HG02884 (cell line): Measurements from ENCODE around the gene TMEFF2.

Experiments used
- ATAC-seq: cut with Tn5 transposase; IDR thresholded peaks from one replicate; pipeline ENCODE4 v1.9.1; 2021; ENCODE audit warnings: mild to moderate bottlenecking, moderate library complexity; ENCODE audit not compliant: unreplicated experiment

Gene TMEFF2, protein sequence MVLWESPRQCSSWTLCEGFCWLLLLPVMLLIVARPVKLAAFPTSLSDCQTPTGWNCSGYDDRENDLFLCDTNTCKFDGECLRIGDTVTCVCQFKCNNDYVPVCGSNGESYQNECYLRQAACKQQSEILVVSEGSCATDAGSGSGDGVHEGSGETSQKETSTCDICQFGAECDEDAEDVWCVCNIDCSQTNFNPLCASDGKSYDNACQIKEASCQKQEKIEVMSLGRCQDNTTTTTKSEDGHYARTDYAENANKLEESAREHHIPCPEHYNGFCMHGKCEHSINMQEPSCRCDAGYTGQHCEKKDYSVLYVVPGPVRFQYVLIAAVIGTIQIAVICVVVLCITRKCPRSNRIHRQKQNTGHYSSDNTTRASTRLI

DNA sequence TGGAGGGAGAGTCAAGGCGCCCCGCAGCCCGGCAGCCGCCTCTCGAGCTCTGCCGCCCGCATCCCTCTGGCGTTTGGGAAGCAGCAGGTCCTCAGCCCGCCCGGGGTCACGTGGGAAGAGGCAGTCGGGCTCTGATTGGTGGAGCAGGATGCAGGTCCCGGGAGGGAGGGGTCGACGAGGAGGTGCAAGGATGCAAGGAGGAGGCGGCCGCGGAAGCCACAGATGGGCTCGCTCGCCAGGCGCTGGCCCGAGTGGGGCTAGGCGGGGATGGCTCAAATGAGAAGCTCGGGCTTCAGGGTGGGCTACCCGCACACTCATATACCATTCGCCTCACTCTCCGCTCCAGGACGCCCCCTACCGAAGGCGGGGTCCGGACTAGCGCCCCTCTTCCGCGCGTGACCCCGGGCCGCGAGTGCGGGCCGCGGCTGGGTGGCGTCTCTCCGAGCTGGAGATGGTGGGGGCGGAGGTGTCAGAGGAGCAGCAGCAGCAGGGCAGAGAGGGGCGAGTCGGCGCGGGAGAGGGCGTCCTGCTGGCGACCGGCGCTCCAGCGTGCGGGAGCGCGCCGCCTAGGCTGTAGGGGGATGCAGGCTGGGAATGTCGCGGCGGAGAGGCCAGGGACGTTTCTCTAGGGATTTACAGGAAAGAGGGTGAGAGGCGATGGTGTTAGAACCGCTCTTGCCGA is at the start of gene TMEFF2:
TSS of gene TMEFF2 (minus strand) at position 68 of the 682 bp plus-strand sequence. CDS start 409 bp downstream, outside the sequence.
- peak; percentile 57 for ATAC-seq

DNA sequence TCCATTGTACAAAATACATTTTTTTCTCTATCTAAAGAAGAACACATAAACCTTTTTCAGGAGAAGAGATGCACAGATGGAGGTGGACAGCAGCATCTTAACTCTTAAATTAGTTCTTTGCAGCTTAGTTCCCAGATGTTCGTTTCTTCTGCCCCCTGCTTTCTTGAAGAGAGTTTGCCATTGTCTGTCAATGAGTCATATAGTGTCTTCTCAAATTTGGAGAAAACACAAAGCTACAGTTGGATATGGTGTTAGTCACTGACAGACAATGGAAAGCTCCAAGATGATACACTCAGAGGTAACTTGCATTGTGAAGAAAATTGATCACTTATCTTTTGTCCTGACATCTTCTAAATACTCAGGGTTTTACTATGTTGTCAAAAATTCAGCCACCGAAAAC is 48.8 kb upstream of the TMEFF2 start:
- ATAC-seq, result no peak

DNA sequence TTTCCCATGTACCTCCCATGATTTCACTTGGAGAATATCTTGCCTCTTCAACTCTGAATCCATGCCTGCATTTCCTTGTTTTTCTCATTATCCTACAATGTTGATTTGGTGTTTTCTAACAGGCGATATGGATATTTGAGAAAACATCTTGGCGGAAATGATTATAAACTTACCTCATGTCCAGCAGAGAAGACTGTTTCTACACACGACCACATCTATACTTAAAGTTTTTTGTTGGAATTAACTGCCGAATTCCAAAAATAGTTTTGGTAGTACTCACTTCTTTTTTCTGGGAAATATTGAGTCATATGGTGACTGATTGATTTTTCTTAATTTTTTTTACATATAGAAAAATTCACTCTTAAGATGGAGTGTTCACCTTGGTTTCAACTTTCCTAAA is 41.4 kb upstream of the TMEFF2 start:
- no peak for ATAC-seq

DNA sequence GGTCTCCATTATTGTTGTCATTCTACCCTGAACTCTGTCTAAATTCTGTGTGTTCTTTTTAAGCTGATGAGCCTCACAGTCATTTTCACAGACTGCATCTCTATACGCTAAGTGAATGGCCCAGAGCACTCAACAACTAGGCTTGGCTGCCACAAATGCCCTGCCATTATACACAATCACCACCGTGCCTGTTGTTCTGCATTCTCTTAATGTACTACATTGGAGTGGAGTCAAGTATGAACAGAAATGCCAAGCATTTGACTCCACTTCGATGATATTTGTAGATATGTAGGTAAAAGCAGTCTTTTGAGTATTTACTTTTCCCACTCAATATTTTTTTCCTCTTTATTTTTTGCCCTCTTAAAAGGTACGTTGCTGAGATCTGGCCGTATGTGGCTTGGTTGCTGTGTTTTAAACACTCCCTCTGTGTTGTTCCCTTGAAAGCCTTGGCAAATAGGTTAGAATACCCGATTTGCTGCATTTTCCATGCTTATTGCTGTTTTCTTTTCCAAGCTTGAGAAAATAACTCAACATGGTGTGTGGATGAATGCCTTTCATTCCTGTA is 36.2 kb upstream of the TMEFF2 start:
- no peak for ATAC-seq

DNA sequence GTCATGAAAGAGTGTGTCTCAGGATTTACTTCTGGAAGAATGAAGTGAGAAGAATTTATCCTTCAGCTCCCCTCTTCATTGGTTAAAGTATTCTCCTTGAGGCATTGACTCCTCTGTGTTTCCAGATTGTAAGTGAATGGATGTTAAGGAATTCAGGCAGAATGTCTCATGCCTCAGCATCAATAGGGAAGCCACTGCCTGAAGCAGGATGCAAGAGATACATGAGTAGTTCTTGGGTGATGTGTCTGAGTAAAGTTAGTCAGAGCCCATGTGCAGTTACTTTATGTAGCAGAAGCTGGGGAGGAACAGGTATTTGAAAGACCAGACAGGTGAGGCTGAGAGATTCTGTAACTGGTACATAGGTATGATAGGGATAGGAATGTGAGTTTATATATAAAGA is 34.0 kb upstream of the TMEFF2 start:
- ATAC-seq, result no peak

DNA sequence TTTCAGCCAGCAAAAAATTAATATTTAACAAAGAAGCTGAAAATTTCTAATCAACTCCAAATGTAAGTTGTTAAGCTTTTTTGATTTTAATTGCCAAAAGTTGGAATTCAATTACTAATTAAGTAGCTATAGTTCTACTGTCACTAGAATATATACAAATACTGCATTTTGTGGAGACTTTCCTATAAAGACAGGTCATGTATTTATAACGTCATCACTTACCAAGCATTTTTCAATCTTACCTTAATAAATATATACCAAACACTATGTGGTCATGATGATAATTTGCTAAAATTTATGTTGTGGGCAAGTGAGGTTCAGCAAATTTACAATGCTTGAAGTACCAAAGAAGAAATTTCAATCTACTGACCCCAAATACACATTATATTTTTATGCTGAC is 24.2 kb upstream of the TMEFF2 start:
- ATAC-seq, result no peak

DNA sequence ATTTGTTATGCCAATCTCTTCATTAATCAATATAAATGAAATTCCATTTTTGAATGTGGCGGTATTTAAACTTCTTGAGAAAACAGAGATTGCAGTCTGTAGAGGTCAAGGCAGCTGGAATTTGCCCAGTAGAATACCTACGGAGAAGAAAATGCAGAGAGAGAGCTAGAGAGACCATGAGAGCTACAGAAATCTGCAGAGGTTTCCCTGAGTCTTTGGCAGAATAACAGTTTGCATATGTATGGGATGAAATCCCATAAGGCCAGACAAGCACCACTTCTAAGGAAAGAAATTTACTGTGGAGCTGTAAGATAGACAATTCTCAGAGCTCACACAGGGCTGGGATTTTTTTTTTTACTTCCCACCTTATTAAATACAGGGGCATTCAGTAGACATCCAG is 23.6 kb upstream of the TMEFF2 start:
- ATAC-seq, result no peak

DNA sequence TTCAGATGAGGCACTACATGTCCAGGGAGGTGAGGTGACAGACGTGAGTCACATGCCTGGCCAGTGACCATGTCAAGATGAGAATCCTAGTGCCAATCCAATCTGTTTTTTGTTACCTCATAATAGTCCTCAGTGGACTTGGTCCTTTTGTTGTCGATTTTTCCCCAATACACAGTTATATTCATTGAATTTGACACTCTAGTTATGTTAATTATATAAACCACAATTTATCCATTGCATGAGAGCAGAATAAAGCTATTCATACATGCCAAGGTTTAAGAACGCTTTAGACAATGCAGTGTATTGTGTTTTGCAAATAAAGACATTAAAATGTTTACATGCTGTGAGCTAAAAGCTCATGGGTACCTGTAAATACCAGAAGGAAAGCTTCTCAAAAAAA is 21.6 kb upstream of the TMEFF2 start:
- no peak for ATAC-seq

DNA sequence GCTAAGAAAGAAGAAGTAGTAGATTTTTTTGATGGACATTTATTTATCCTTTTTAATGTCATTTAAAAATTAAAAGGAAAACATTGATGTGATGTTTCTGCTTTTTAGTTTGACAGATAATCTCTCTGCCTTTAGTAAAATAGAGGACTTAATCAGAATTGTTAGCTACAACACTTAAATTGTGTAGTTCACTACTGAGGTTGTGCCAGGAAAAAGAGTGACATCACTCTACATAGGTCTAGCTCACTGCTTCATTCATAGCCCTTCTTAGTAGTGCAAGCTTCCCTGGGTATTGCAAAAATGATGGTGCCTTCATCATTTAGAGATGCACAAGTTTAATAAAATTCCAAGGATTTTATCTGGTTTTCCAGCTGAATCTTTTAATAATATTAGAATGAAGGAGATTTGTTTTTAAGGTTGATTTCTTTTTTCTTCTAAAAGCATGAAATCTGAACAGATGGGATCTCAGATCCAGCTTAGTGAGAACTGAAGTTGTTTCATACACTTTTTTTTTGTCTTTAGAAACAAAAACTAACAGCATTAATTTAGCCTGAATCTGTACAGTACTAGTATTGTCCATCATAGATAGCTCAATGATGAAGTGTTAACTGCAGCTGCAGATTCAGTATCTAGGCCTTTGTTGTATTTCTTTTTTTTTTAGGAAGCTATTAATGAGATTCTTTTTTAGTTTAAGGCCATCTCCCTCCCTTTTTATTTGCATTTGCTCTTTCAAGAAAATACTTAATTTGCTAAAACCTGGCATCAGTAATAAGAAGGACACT is 20.6 kb upstream of the TMEFF2 start:
- ATAC-seq, result no peak

DNA sequence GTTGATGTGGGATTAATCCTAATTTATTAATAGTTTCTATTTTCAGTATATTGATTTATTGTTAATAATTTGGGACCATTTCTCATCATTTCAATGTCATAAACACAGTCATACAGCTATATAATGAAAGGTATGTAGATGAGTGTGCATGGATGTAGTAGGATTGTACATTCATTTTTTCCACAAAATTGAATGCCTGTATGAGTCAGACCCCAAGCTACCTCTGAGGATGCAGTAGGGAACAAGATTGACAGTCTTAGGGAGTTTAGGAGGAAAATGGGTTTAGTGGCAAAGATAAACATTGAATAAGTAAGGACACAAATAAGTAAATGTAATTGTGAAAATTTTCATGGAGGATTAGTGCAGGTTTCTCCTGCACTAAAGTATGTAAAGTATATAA is 14.1 kb upstream of the TMEFF2 start:
- no peak for ATAC-seq

DNA sequence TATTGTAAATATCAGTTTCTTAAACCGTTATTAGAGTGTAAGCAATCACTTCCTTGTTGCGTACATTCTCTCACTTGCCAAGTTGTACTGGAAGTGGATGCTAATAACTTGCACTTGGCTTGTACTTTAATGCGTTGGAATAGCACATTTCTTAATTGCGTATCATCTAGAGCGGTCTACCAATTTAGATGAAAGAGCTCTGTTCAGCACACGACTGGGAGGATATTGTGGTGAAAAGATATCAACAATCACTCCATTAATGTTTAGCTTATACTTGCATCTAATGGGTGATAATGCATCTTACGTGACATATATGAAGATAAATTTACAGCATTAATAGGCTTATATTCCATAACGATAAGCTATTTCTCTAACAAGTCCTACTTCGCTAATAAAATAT is 11.7 kb upstream of the TMEFF2 start:
- ATAC-seq, result no peak

DNA sequence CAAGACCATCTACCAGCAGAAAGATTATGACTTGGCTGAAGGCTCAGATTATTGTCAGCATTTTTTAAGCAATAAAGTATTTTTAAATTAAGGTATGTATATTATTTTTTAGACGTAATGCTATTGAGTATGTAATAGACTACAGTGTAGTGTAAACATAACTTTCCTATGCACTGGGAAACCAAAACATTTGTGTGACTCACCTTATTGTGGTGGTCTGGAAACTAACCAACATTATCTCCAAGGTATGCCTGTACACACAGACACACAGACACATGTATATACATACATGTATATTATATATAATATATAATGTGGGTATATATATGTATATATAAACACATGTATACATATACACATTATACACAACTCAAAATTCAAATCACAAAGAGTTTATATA is 9.1 kb upstream of the TMEFF2 start:
- ATAC-seq, result no peak

DNA sequence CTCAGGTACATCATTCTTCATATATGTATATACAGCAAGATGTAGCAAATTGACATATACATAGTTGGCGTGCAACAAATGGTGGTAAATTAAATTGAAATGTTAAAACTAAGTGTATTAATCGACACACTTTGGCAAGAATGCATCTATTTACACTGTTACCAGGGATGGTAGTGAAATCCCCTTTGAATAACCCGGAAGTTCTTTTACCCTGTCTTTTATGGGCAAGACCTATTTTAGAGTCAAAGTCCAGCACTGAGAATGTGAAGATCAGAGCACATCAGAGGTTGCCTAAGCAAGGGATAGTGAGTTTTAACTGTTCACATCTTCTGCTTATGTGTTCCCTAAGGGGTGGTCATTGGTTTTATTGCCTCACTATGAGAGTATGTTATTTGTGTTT is 7.6 kb upstream of the TMEFF2 start:
- ATAC-seq, result no peak

DNA sequence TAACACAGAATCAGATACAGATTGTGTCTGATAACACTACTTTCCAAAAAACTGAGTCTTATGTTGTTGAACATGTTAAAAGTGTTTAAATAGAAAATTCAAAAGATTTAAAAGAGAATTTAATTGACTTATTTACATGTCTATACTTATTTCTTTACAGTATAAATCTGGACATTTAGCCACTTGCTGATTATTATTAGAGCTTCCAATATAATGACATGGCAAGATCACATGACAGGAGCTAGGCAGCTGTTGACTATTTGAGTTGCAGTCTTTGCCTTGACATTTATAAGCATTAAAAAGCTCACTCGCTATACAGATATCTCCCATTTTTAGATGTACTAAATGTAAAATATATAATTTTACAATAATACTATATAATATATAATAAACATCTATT is 6.4 kb upstream of the TMEFF2 start:
- no peak for ATAC-seq

DNA sequence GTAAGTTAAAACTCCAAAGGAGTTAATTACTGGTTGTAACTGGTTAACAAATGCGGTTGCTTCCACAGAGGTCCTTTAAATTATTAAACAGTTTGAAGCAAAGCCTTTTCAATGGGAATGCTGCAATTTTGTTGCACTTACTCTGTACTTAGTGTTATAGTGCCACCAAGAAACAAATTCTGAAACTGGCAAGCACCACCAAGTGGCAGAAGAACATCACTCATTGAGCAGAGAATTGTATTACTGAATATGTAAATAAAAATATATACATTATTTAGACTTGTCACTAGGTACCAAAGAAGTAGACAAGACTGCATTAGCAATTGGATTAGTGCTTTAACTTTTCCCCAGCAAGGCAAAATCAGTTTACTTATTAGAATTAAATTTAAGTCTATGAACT is 2.6 kb upstream of the TMEFF2 start:
- ATAC-seq, result no peak

DNA sequence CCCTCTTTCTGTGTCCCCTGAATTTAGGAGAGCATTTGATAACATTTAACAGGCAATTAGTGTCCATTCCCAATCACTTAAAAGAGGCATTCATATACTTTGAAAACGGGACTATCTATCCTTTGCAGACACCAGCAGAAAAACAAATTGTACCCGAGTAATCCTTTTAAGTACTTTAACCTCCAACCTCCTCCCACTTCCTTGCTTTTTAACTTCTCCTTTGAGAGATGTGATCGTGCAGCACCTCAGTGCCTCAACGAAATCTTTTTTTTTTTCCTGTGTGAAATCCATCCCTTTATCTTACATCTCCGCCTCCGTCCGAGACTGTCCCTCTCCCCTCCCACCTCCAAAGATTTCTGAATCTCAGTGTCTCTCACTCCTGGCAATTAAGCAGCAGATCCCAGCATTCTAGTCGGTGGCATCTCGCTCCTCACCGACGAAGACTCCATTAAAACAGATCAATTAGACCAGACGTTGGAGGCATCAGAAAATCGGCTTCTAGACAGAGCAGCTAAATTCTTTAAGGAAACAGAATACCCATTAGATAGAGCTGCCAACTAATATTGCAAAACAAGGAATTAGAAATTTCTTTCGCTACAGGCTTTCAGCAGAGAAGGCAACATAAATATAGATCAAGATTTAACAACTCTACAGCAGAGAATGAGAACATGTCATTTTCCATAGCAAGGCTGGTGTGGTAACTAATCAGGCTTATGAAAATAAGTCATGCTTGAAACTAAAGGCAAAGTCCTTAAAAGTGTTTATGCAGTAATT is 1.9 kb upstream of the TMEFF2 start:
- ATAC-seq, result no peak

DNA sequence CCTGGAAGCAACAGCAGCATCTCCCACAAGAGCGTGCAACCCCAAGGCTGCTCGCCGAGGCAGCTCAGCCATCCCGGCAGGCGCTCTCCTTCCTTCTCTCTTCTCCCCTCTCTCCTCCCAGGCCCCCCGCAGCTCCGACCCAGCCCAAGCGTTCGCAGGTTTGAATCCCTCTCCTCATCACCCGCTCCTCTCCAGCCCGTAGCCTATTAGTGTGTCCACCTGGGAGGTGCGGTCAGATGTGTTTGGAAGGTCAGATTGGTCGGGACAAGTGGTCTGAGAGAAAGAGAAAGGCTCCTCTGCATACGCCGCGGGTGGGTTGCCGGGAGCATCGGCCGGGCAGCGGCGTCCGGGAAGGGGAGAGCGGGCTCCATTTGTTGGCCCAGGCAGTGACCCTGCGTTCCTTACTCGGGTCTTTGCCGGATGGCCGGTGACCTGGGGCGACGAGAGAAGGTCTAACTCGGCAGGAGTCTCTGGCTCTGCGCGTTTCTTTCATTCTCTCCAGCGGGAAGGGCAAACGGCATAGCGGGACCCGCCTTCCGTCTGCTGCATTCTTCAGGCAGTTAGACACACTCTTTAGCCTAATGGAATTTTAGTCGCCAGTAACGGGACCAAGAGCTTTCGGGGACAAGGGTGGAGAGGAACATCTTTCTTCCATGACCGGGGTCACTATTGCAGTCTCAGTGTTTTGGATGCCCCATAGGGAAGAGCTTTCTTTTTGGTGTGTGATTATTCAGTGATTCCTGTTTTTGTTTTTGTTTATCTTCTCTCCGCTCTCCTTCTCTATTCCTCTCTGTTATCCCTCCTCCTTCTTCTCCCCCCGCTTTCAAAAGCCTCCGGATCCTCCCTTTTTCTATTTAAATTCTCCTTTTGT is 1.1 kb upstream of the TMEFF2 start:
- ATAC-seq, result no peak

DNA sequence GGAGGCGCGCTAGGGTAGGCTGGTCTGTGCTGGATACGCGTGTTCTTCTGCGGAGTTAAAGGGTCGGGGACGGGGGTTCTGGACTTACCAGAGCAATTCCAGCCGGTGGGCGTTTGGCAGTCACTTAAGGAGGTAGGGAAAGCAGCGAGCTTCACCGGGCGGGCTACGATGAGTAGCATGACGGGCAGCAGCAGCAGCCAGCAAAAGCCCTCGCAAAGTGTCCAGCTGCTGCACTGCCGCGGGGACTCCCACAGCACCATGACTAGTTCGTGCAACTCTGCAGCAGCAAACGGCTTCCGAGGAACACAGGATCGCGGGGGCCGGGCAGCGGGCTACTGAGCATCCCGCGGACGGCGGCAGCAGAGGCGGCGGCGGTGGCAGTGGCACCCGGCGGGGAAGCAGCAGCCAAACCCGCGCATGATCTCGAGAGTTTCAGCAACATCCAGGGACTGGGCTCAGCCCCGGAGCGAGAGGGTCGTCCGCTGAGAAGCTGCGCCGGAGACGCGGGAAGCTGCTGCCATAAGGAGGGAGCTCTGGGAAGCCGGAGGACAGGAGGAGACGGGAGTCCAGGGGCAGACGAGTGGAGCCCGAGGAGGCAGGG is 368 bp downstream of the TMEFF2 start:
- peak; percentile 29 for ATAC-seq

DNA sequence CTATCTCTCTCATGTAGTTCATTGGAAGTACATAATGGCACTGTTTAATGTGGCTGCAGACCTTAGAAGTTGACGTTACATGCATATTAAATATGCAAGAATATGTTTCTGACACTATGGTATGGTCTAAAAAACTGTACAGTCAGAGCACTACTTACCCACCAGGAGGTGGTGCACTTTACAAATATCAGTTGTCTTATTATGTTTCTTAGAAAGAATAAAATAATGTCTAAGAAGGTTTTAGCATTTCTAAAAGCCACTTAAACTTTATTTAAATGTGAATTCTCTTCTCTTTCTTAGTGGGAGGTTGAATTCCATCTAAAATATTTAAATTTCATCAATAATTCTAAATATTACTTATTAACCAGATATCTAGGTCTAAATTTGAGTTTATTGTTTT is 4.3 kb downstream of the TMEFF2 start:
- ATAC-seq, result no peak
